Measurements from ENCODE around the gene ROBO1. TPM values are rescaled to one million over a fixed set of nuclear protein-coding genes. Genes with fewer than 3 reads are reported as not detected.

Gene ROBO1
- total RNA-seq, 2 donors from 2014 or later: 3.0 to 6.7 TPM

- no peaks in the 10 kb centered on the region for H3K4me1 Mint-ChIP-seq (ENCODE audit: low read depth)
- no peak overlapping the region for H3K27ac Mint-ChIP-seq
- H3K36me3 Mint-ChIP-seq (ENCODE audit: insufficient read depth in 2 of 2): no peaks in the 10 kb centered on the region
- H3K27me3 Mint-ChIP-seq (ENCODE audit: low read depth): no peaks in the 10 kb centered on the region
- no peak for ATAC-seq (replicated peaks in 1 of 2)
- no peak overlapping the region for H3K4me3 Mint-ChIP-seq
- H3K9me3 Mint-ChIP-seq: no peaks in the 10 kb centered on the region
- peak; percentile 2 to 5 for DNase-seq
Observed at GRCh38 chr3:78659386-78659987, 1108.3 kb downstream of the ROBO1 start.

DNA sequence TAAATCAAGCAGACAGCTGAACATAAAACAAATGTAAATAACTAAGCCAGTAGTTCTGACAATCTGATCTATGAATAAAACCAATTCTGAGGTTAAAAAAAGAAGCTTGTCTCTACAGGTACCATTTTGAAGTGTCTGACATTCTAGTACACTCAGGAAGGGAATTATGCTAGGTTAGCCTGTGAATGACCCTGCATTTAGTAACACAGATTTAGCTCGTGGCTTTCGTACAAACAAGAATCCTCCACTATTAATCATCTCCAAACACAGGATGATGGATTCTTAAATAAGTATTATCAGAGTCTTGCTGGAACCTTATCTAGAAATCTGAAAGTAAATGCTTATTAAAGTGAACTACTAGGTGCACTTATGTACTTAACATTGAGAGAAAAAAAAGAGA is 1120.1 kb downstream of the ROBO1 start:
- H3K36me3 Mint-ChIP-seq (ENCODE audit: insufficient read depth in 2 of 2): no peaks in the 10 kb centered on the region
- no peaks in the 10 kb centered on the region for H3K27me3 Mint-ChIP-seq (ENCODE audit: low read depth)
- no peak overlapping the region for H3K27ac Mint-ChIP-seq
- no peaks in the 10 kb centered on the region for H3K9me3 Mint-ChIP-seq
- H3K4me3 Mint-ChIP-seq: no peak overlapping the region
- H3K4me1 Mint-ChIP-seq (ENCODE audit: low read depth): no peaks in the 10 kb centered on the region
- ATAC-seq (replicated peaks in 1 of 2): no peak
- no peak for DNase-seq

DNA sequence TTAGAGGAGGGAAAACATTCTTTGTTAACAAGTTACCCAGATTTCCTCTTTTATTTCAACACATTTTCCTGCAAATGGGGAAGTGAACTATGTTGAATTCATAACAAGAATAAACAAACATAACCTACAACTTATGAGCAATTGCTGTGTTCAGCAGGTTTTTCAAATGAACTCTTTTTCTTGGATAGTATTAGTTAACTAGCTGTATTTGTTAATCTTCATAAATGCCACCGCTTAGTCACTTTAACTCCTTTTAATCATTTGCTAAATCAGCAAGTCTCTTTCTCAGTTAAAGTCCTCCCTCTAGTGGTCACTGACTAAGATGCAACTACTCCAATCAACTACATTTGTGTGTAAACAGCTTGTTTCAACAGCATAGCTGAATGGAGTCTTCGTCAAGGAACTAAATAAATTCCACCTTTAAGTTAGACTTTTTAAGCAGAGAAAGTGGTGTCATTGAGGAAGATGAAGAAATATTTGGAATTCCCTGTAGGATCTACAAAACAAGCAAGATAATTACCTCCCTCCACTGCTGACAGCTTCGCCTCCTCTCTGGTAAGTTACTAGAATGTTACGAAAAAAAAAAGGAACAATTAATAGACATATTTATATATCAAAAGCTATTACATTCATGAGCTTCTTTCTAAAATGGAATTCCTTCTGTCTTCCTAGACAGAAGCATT is 1122.0 kb downstream of the ROBO1 start:
- Mint-ChIP-seq H3K4me1 (ENCODE audit: low read depth) (no peaks in the 10 kb centered on the region), H3K27me3 (ENCODE audit: low read depth) (no peaks in the 10 kb centered on the region), H3K4me3 (no peak overlapping the region), H3K9me3 (no peaks in the 10 kb centered on the region), H3K36me3 (ENCODE audit: insufficient read depth in 2 of 2) (no peaks in the 10 kb centered on the region), H3K27ac (no peak overlapping the region)
- ATAC-seq (replicated peaks in 1 of 2) (no peak), DNase-seq (peak in 1 of 2 donors; percentile 1)

DNA sequence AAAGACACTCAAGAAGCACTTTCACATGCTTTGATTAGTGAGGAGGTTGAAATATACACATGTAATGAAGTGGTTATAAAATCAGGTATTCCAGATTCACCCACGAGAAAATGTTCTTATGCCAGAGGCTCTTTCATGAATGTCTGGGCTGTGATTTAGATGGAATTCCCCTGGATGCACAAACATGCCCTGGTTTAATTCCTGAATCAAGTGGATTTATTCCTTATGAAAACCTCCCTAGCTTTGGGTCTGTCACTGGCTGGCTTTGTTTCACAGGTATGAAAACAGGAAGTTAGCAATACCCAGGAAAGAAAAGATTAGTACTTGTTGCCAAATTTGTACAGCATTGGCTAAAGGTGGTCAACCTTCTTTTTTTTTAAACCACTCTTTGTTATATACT is 1123.0 kb downstream of the ROBO1 start:
- H3K4me3 Mint-ChIP-seq: no peak overlapping the region
- DNase-seq (no peak), ATAC-seq (replicated peaks in 1 of 2) (no peak)
- no peaks in the 10 kb centered on the region for H3K9me3 Mint-ChIP-seq
- H3K27me3 Mint-ChIP-seq (ENCODE audit: low read depth): no peaks in the 10 kb centered on the region
- H3K4me1 Mint-ChIP-seq (ENCODE audit: low read depth): no peaks in the 10 kb centered on the region
- H3K36me3 Mint-ChIP-seq (ENCODE audit: insufficient read depth in 2 of 2): no peaks in the 10 kb centered on the region
- H3K27ac Mint-ChIP-seq: no peak overlapping the region

- H3K9me3 Mint-ChIP-seq: no peaks in the 10 kb centered on the region
- no peak overlapping the region for H3K27ac Mint-ChIP-seq
- no peaks in the 10 kb centered on the region for H3K36me3 Mint-ChIP-seq (ENCODE audit: insufficient read depth in 2 of 2)
- no peaks in the 10 kb centered on the region for H3K4me1 Mint-ChIP-seq (ENCODE audit: low read depth)
- no peak for ATAC-seq (replicated peaks in 1 of 2)
- no peak overlapping the region for H3K4me3 Mint-ChIP-seq
- no peak for DNase-seq
- no peaks in the 10 kb centered on the region for H3K27me3 Mint-ChIP-seq (ENCODE audit: low read depth)
Observed at GRCh38 chr3:78642226-78643035, 1125.4 kb downstream of the ROBO1 start.

GRCh38 chr3:78641703-78642102 is 1126.1 kb downstream of the ROBO1 start:
- ATAC-seq (replicated peaks in 1 of 2) (no peak), DNase-seq (no peak)
- Mint-ChIP-seq H3K27me3 (ENCODE audit: low read depth) (no peaks in the 10 kb centered on the region), H3K36me3 (ENCODE audit: insufficient read depth in 2 of 2) (no peaks in the 10 kb centered on the region), H3K27ac (no peak overlapping the region), H3K4me1 (ENCODE audit: low read depth) (no peaks in the 10 kb centered on the region), H3K9me3 (no peaks in the 10 kb centered on the region), H3K4me3 (no peak overlapping the region)

- Mint-ChIP-seq H3K27ac (no peak overlapping the region), H3K4me3 (no peak overlapping the region), H3K9me3 (peaks cover 0 to 2% of the 10 kb centered on the region in 2 donors), H3K27me3 (ENCODE audit: low read depth) (no peaks in the 10 kb centered on the region), H3K4me1 (ENCODE audit: low read depth) (no peaks in the 10 kb centered on the region), H3K36me3 (ENCODE audit: insufficient read depth in 2 of 2) (no peaks in the 10 kb centered on the region)
- DNase-seq: no peak
- no peak for ATAC-seq (replicated peaks in 1 of 2)
Observed at GRCh38 chr3:78634316-78634715, 1133.5 kb downstream of the ROBO1 start.

DNA sequence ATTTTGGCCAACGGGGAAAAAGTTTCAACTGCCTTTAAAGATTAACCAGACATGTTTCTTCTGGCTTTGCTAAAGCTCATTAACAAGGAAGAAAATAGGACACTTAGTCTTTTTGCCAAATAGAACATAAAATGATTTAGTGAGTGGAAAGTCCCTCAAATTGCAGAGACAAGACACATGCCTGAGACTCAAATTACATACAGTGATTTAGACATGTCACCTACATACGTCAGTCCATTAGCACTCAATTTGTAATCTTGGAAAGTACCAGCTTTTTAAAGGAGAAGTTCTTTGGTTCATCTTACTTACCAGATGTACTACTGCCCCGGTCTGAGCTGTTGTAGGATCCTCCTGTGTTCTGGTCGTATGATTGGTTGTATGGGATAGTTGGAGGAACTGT is 1134.2 kb downstream of the ROBO1 start:
- H3K4me1 Mint-ChIP-seq (ENCODE audit: low read depth): no peaks in the 10 kb centered on the region
- H3K4me3 Mint-ChIP-seq: no peak overlapping the region
- ATAC-seq (replicated peaks in 1 of 2): no peak
- H3K9me3 Mint-ChIP-seq: peaks cover 2% of the 10 kb centered on the region in 2 donors
- no peak overlapping the region for H3K27ac Mint-ChIP-seq
- no peak for DNase-seq
- no peaks in the 10 kb centered on the region for H3K27me3 Mint-ChIP-seq (ENCODE audit: low read depth)
- H3K36me3 Mint-ChIP-seq (ENCODE audit: insufficient read depth in 2 of 2): no peaks in the 10 kb centered on the region

GRCh38 chr3:78632925-78633553 is 1134.8 kb downstream of the ROBO1 start:
- H3K27ac Mint-ChIP-seq: no peak overlapping the region
- no peaks in the 10 kb centered on the region for H3K27me3 Mint-ChIP-seq (ENCODE audit: low read depth)
- H3K9me3 Mint-ChIP-seq: peaks cover 2% of the 10 kb centered on the region in 2 donors
- H3K4me1 Mint-ChIP-seq (ENCODE audit: low read depth): no peaks in the 10 kb centered on the region
- H3K4me3 Mint-ChIP-seq: no peak overlapping the region
- no peaks in the 10 kb centered on the region for H3K36me3 Mint-ChIP-seq (ENCODE audit: insufficient read depth in 2 of 2)
- DNase-seq (no peak), ATAC-seq (replicated peaks in 1 of 2) (no peak)

- Mint-ChIP-seq H3K27ac (no peak overlapping the region), H3K36me3 (ENCODE audit: insufficient read depth in 2 of 2) (no peaks in the 10 kb centered on the region), H3K4me3 (no peak overlapping the region), H3K9me3 (peaks cover 2% of the 10 kb centered on the region in 2 donors), H3K4me1 (ENCODE audit: low read depth) (no peaks in the 10 kb centered on the region), H3K27me3 (ENCODE audit: low read depth) (no peaks in the 10 kb centered on the region)
- ATAC-seq (replicated peaks in 1 of 2): no peak
- no peak for DNase-seq
Observed at GRCh38 chr3:78629544-78629943, 1138.3 kb downstream of the ROBO1 start.

DNA sequence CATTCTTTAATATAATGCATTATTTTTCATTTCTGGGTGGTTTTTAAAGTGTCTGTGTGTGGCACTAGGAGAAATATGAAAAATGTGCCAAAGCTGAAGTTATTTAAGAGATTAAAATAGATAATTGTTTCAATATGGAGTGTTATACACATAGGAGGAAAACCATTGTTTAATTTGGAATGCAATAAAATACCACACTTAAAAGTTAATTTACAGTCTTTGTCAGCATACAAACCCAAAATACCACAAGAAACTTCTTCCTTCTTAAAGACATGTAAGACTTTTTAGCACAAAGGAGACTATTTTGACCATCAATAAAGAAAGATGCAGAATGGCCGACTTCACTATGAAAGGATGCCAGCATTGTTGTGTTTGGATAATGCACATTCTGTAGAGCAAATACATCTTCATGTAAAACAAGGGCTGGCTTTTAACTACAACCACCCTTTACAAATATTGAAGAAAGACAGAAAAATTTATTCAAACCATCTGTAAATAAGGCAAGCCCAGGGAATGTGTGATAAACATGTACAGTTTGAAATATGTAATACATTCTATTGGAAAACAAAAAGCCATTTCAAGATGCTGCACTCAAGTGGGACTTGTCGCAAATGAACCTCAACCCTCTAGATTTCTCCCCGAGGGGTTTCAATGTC is 1146.6 kb downstream of the ROBO1 start:
- Mint-ChIP-seq H3K4me3 (no peak overlapping the region), H3K4me1 (ENCODE audit: low read depth) (no peaks in the 10 kb centered on the region), H3K27me3 (ENCODE audit: low read depth) (no peaks in the 10 kb centered on the region), H3K9me3 (no peaks in the 10 kb centered on the region), H3K27ac (no peak overlapping the region), H3K36me3 (ENCODE audit: insufficient read depth in 2 of 2) (no peaks in the 10 kb centered on the region)
- no peak for DNase-seq
- ATAC-seq (replicated peaks in 1 of 2): no peak

- ATAC-seq (replicated peaks in 1 of 2) (no peak), DNase-seq (no peak)
- no peaks in the 10 kb centered on the region for H3K27me3 Mint-ChIP-seq (ENCODE audit: low read depth)
- no peak overlapping the region for H3K27ac Mint-ChIP-seq
- H3K9me3 Mint-ChIP-seq: no peaks in the 10 kb centered on the region
- H3K36me3 Mint-ChIP-seq (ENCODE audit: insufficient read depth in 2 of 2): no peaks in the 10 kb centered on the region
- H3K4me1 Mint-ChIP-seq (ENCODE audit: low read depth): no peaks in the 10 kb centered on the region
- no peak overlapping the region for H3K4me3 Mint-ChIP-seq
Observed at GRCh38 chr3:78614486-78614885, 1153.3 kb downstream of the ROBO1 start.

GRCh38 chr3:78613421-78613879 is 1154.3 kb downstream of the ROBO1 start:
- Mint-ChIP-seq H3K4me3 (no peak overlapping the region), H3K36me3 (ENCODE audit: insufficient read depth in 2 of 2) (no peaks in the 10 kb centered on the region), H3K9me3 (peaks cover 0 to under 1% of the 10 kb centered on the region in 2 donors), H3K27me3 (ENCODE audit: low read depth) (no peaks in the 10 kb centered on the region), H3K27ac (no peak overlapping the region), H3K4me1 (ENCODE audit: low read depth) (no peaks in the 10 kb centered on the region)
- DNase-seq: no peak
- no peak for ATAC-seq (replicated peaks in 1 of 2)

Measured in activated T-cell treated with anti-CD3 and anti-CD28 coated beads, Interleukin-2, amount 50 U/mL, for 72 hours (primary cell).